SK-N-SH (cell line): ENCODE data around the gene PPP1R9B. TPM values are rescaled to one million over a fixed set of nuclear protein-coding genes. Genes with fewer than 3 reads are reported as not detected.
A peak's percentile ranks its signal among the peaks of the same experiment; 100 is the strongest.

Experiments
- CTCF ChIA-PET: fragments of 300-600, 350-600 bp; formaldehyde crosslinking; extraction: SDS; loops from one replicate; lab custom pipeline; 2021; lab: Yijun Ruan, JAX
- POLR2A ChIA-PET: fragments of 350-600 bp; sonication (Branson Sonifier 250); formaldehyde crosslinking; extraction: SDS; loops from one replicate; lab custom pipeline; 2020; ENCODE audit warnings: antibody characterized with exemption, inconsistent platforms; lab: Yijun Ruan, JAX
- DNase-seq: peaks from one replicate; pipeline ENCODE4 v3.0.0; 2012
- H2AFZ ChIP-seq: fragments of 200-600 bp; sonication (generic); 2 replicates; pipeline ENCODE4 v1.8.1; 2016; ENCODE audit warnings: antibody characterized with exemption, mild to moderate bottlenecking, low read depth
- H3F3A ChIP-seq: fragments of 200-600 bp; sonication (generic); replicated peaks from 2 replicates; pipeline ENCODE3; 2016; ENCODE audit warnings: antibody characterized with exemption, mild to moderate bottlenecking; ENCODE audit not compliant: insufficient read depth
- H3K27ac ChIP-seq, 2 experiments: fragments of 200-500 bp in 1 of 2; fragments of 200-600 bp in 1 of 2; sonication (Bioruptor generic) in 1 of 2; sonication (generic), shearing (Covaris generic) in 1 of 2; 2 replicates each; pipeline versions ENCODE4 v1.5.1 to v1.6.1; 2014 to 2016; ENCODE audit warnings: low read depth in 2 of 2, inconsistent platforms in 1 of 2, low read length in 1 of 2, mild to moderate bottlenecking in 1 of 2, mixed read lengths in 1 of 2
- H3K27me3 ChIP-seq: fragments of 200-600 bp; sonication (generic), shearing (Covaris generic); 2 replicates; pipeline ENCODE4 v1.6.1; 2016; ENCODE audit warnings: mixed run types; ENCODE audit not compliant: insufficient read depth
- H3K36me3 ChIP-seq, 2 experiments: fragments of 200-500 bp in 1 of 2; fragments of 200-600 bp in 1 of 2; sonication (Bioruptor generic) in 1 of 2; sonication (generic) in 1 of 2; replicated peaks in 1 of 2; 2 replicates each; pipeline versions ENCODE3 to v1.5.1; 2014 to 2016; ENCODE audit warnings: low read length in 1 of 2, mild to moderate bottlenecking in 1 of 2; ENCODE audit not compliant: insufficient read depth in 2 of 2, control insufficient read depth in 1 of 2
- H3K4me1 ChIP-seq, 2 experiments: fragments of 200-500 bp in 1 of 2; fragments of 200-600 bp in 1 of 2; sonication (Bioruptor generic) in 1 of 2; sonication (generic), shearing (Covaris generic) in 1 of 2; 2 replicates each; pipeline versions ENCODE4 v1.5.1 to v1.6.1; 2014 to 2016; ENCODE audit warnings: low read depth in 1 of 2, low read length in 1 of 2, mixed run types in 1 of 2; ENCODE audit not compliant: insufficient read depth in 2 of 2, control insufficient read depth in 1 of 2
- H3K4me2 ChIP-seq: fragments of 200-600 bp; sonication (generic), shearing (Covaris generic); 2 replicates; pipeline ENCODE4 v1.6.1; 2017; ENCODE audit warnings: mixed run types
- H3K4me3 ChIP-seq, 2 experiments: fragments of 200-500 bp in 1 of 2; fragments of 200-600 bp in 1 of 2; sonication (Bioruptor generic) in 1 of 2; sonication (generic), shearing (Covaris generic) in 1 of 2; 2 replicates each; pipeline versions ENCODE4 v1.5.1 to v1.8.1; 2014 to 2016; ENCODE audit warnings: low read depth in 2 of 2, inconsistent platforms in 1 of 2, low read length in 1 of 2, mild to moderate bottlenecking in 1 of 2, mixed read lengths in 1 of 2, moderate library complexity in 1 of 2
- H3K79me2 ChIP-seq: fragments of 200-600 bp; sonication (generic); 2 replicates; pipeline ENCODE4 v1.8.1; 2017; ENCODE audit warnings: mild to moderate bottlenecking; ENCODE audit not compliant: insufficient read depth
- H3K9ac ChIP-seq: fragments of 200-600 bp; sonication (generic); 2 replicates; pipeline ENCODE4 v1.6.1; 2017; ENCODE audit warnings: mixed run types
- H3K9me2 ChIP-seq: fragments of 200-600 bp; sonication (generic); 2 replicates; pipeline ENCODE4 v1.6.1; 2017; ENCODE audit warnings: mixed run types
- H3K9me3 ChIP-seq: fragments of 200-600 bp; sonication (generic); 2 replicates; pipeline ENCODE4 v1.6.1; 2017; ENCODE audit warnings: mixed run types, mild to moderate bottlenecking, moderate library complexity
- H4K20me1 ChIP-seq: fragments of 200-600 bp; sonication (generic); 2 replicates; pipeline ENCODE4 v1.6.1; 2017; ENCODE audit warnings: mild to moderate bottlenecking, mixed run types; ENCODE audit not compliant: insufficient read depth
- CHD2 ChIP-seq: fragments of 150-350 bp; IDR thresholded peaks from 2 replicates; pipeline ENCODE4 v1.6.1; 2018; ENCODE audit warnings: low read length; ENCODE audit not compliant: partially characterized antibody
- CTCF ChIP-seq: fragments of 200-600 bp; sonication (generic); IDR thresholded peaks from 2 replicates; pipeline ENCODE4 v1.6.1; 2017; ENCODE audit warnings: antibody characterized with exemption, mild to moderate bottlenecking, moderate library complexity
- ELF1 ChIP-seq: IDR thresholded peaks from 2 replicates; pipeline ENCODE4 v1.4.0; 2012
- FOSL2 ChIP-seq: IDR thresholded peaks from 2 replicates; pipeline ENCODE4 v1.4.0; 2012; ENCODE audit warnings: low read depth, mild to moderate bottlenecking, moderate library complexity, borderline replicate concordance
- FOXJ3 ChIP-seq: sonication (generic); formaldehyde crosslinking; IDR thresholded peaks from 2 replicates; pipeline ENCODE4 v1.5.1; 2020; ENCODE audit warnings: mild to moderate bottlenecking, missing genetic modification reagents
- FOXM1 ChIP-seq: IDR thresholded peaks from 2 replicates; pipeline ENCODE4 v1.4.0; 2012; ENCODE audit warnings: low read depth, mild to moderate bottlenecking
- GABPA ChIP-seq: IDR thresholded peaks from 2 replicates; pipeline ENCODE4 v1.4.0; 2012; ENCODE audit warnings: low read depth, mild to moderate bottlenecking
- GATA2 ChIP-seq: sonication (generic); formaldehyde crosslinking; IDR thresholded peaks from 2 replicates; pipeline ENCODE4 v1.5.0; 2020; ENCODE audit warnings: mild to moderate bottlenecking, missing genetic modification reagents
- IRF3 ChIP-seq: fragments of 150-350 bp; IDR thresholded peaks from 2 replicates; pipeline ENCODE4 v1.6.1; 2016; ENCODE audit warnings: mild to moderate bottlenecking, low read depth, low read length
- JUND ChIP-seq: IDR thresholded peaks from 2 replicates; pipeline ENCODE4 v1.4.0; 2012
- MAX ChIP-seq: IDR thresholded peaks from 2 replicates; pipeline ENCODE4 v1.4.0; 2012; ENCODE audit warnings: low read depth
- PBX3 ChIP-seq: IDR thresholded peaks from 2 replicates; pipeline ENCODE4; 2012
- POLR2AphosphoS5 ChIP-seq: IDR thresholded peaks from 2 replicates; pipeline ENCODE4 v1.6.1; 2012; ENCODE audit warnings: low read depth, low read length
- RCOR1 ChIP-seq: fragments of 150-350 bp; IDR thresholded peaks from 2 replicates; pipeline ENCODE4 v1.6.1; 2017; ENCODE audit warnings: antibody characterized with exemption, low read length
- REST ChIP-seq: IDR thresholded peaks from 2 replicates; pipeline ENCODE4 v1.6.1; 2012; ENCODE audit warnings: mild to moderate bottlenecking, low read depth, low read length, moderate library complexity
- RFX5 ChIP-seq: IDR thresholded peaks from 2 replicates; pipeline ENCODE4 v1.6.1; 2012; ENCODE audit warnings: mild to moderate bottlenecking, improper control_type of control experiment, low read length
- RXRA ChIP-seq: IDR thresholded peaks from 2 replicates; pipeline ENCODE4 v1.4.0; 2012; ENCODE audit warnings: low read depth, mild to moderate bottlenecking, borderline replicate concordance
- SMC3 ChIP-seq: IDR thresholded peaks from 2 replicates; pipeline ENCODE4 v1.6.1; 2012; ENCODE audit warnings: low read depth, low read length, improper control_type of control experiment
- TCF12 ChIP-seq: IDR thresholded peaks from 2 replicates; pipeline ENCODE4 v1.4.0; 2012
- TEAD4 ChIP-seq: IDR thresholded peaks from 2 replicates; pipeline ENCODE4 v1.4.0; 2012; ENCODE audit warnings: mild to moderate bottlenecking, borderline replicate concordance; ENCODE audit not compliant: insufficient read depth
- USF1 ChIP-seq: IDR thresholded peaks from 2 replicates; pipeline ENCODE4 v1.4.0; 2012; ENCODE audit warnings: low read depth, borderline replicate concordance
- YY1 ChIP-seq: IDR thresholded peaks from 2 replicates; pipeline ENCODE4 v1.4.0; 2012; ENCODE audit warnings: low read depth, mild to moderate bottlenecking
- ZBTB33 ChIP-seq: IDR thresholded peaks from 2 replicates; pipeline ENCODE4 v1.4.0; 2012; ENCODE audit warnings: low read depth, borderline replicate concordance
- WGBS: methylation state at CpG from one replicate; pipeline ENCODE4 v1.1.6; 2017; ENCODE audit warnings: low lambda C conversion rate; 5-methylcytosine and 5-hydroxymethylcytosine counted together
- polyA plus RNA-seq, 3 experiments: library from polyadenylated mRNA; depleted of rRNA; stranded (reverse); fragments of >200 nt; gene quantifications; 2 replicates each; pipeline ENCODE4 v1.2.3, GENCODE V29; 2012

The PPP1R9B gene
- polyA plus RNA-seq, 1 of the 3 experiments (the other 2 are of a cell fraction) = 35.2 TPM

GRCh38 chr17:50094243-50094752, 56.2 kb downstream of the PPP1R9B start:
- ChIA-PET POLR2A (interaction anchor here (0.9 to 2.2 kb wide), 10 partner anchors 17 to 84 kb away, joined by 3 to 16 read pairs (median 6); partner anchors contain the start of gene SAMD14), CTCF (interaction anchor here (0.6 to 15.0 kb wide), 88 partner anchors 9 to 395 kb away, joined by 3 to 297 read pairs (median 6); partner anchors contain the start of genes COL1A1, ITGA3, KAT7 and PPP1R9B)
- Histone ChIP-seq H3F3A (peaks cover 62% of the 10 kb centered on the region), H3K9ac (peak overlapping the region; percentile 32; the same call in 1 of the 2 replicates), H3K9me3 (no peaks in the 10 kb centered on the region), H3K4me3 (peak overlapping the region; percentile 75 to 84), H3K36me3 (peaks cover 24 to 37% of the 10 kb centered on the region in 2 experiments), H3K4me1 (peaks cover 3 to 18% of the 10 kb centered on the region in 2 experiments; a peak in 1 of 4 replicates), H3K4me2 (peak overlapping the region; percentile 100), H3K9me2 (no peaks in the 10 kb centered on the region), H2AFZ (peak overlapping the region; percentile 77), H3K27ac (peak overlapping the region; percentile 64 to 77), H3K27me3 (no peaks in the 10 kb centered on the region), H4K20me1 (peaks cover 42% of the 10 kb centered on the region), H3K79me2 (no peaks in the 10 kb centered on the region)
- WGBS = 3% methylated on average over 21 of the region's 21 CpGs
- peak; percentile 91 for DNase-seq
- peak; percentile 71 for TF ChIP-seq CHD2
- no peak for TF ChIP-seq ZBTB33
- TF ChIP-seq ELF1 = no peak
- no peak for TF ChIP-seq RXRA
- TF ChIP-seq GABPA = no peak
- no peak; the same call in 1 of the 2 replicates for TF ChIP-seq POLR2AphosphoS5
- no peak for TF ChIP-seq YY1
- peak; percentile 71 for TF ChIP-seq SMC3
- TF ChIP-seq IRF3 = no peak
- peak; percentile 98 for TF ChIP-seq CTCF
- no peak for TF ChIP-seq FOXJ3 (CRISPR knock-in tag)
- TF ChIP-seq RCOR1 = 0 out of 2 replicates have a peak, but pooled peaks have one; percentile 49
- no peak for TF ChIP-seq FOXM1
- TF ChIP-seq PBX3 = peak; percentile 38
- 0 out of 2 replicates have a peak, but pooled peaks have one; percentile 51 for TF ChIP-seq REST
- TF ChIP-seq USF1 = no peak
- TF ChIP-seq RFX5 = no peak
- TF ChIP-seq TEAD4 = no peak
- TF ChIP-seq MAX = peak; percentile 63; the same call in 1 of the 2 replicates
- no peak; the same call in 1 of the 2 replicates for TF ChIP-seq TCF12
- TF ChIP-seq GATA2 = no peak
- TF ChIP-seq FOSL2 = no peak
- TF ChIP-seq JUND = 0 out of 2 replicates have a peak, but pooled peaks have one; percentile 26
